Upper lobe of right lung (tissue), 1 donor: ENCODE results near the gene ETNPPL. TPM values are rescaled to one million over a fixed set of nuclear protein-coding genes. Genes with fewer than 3 reads are reported as not detected.

Experiments used
- ATAC-seq: fragments of 200-7000 bp; cut with Tn5 transposase; one replicate; pipeline ENCODE4 v1.9.1; 2020; ENCODE audit warnings: mild to moderate bottlenecking, moderate library complexity
- DNase-seq: peaks from one replicate; pipeline ENCODE4 v3.0.0-alpha.2; 2020
- H3K27ac ChIP-seq: fragments of 200-600 bp; one replicate; pipeline ENCODE4 v1.8.0; 2022
- H3K27me3 ChIP-seq: fragments of 200-600 bp; one replicate; pipeline ENCODE4 v1.8.0; 2022; ENCODE audit warnings: mild to moderate bottlenecking
- H3K36me3 ChIP-seq: fragments of 200-600 bp; one replicate; pipeline ENCODE4 v1.8.0; 2022
- H3K4me1 ChIP-seq: fragments of 200-600 bp; one replicate; pipeline ENCODE4 v1.8.0; 2022
- H3K4me3 ChIP-seq: fragments of 200-600 bp; one replicate; pipeline ENCODE4 v1.8.0; 2022; ENCODE audit warnings: mild to moderate bottlenecking
- H3K9me3 ChIP-seq: fragments of 200-600 bp; one replicate; pipeline ENCODE4 v1.8.0; 2022
- intact Hi-C: fragments of 100-400 bp; cut with DNase I; formaldehyde crosslinking; loops from one replicate; pipeline ENCODE4 v1.11.0; 2022
- total RNA-seq: library from RNA; stranded (reverse); fragmentation: NEBNext Ultra II Directional; extraction: Animal tissue kit (Norgen Biotek cat#: 25700); gene quantifications from one replicate; pipeline ENCODE4 v1.2.1, GENCODE V29; 2021
- TF ChIP-seq, protein P1 (sequence below): fragments of 200-600 bp; IDR thresholded peaks from one replicate; pipeline ENCODE4 v1.8.0; 2022; ENCODE audit warnings: antibody characterized with exemption
- donor health status: DM: no; HTN: yes; CAD: no; lungs with severe emphysema.

The ETNPPL gene
- total RNA-seq, 1 donor from 2014 or later = not detected

DNA sequence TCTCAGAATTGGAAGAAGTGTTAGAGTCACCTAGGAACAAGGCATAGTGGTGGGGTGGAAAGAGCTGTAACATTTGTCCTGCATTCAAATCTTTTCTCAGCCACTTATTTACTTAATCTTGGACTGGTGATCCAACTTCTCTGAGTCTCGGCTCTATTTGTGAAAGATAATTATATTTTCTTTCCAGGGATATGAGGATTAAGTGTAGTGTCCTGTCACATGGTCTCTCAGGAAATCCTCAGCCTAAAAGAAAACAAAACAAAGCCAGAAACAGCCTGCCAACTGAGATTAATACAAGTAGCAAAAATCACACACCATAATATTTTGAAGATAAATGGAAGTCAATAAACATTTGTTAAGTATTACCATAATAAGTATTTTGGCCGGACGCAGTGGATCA is 33.3 kb upstream of the ETNPPL start:
- DNase-seq (no peak), ATAC-seq (no peak)
- no peaks in the 10 kb centered on the region for H3K36me3 ChIP-seq
- H3K27ac ChIP-seq = no peak overlapping the region
- TF ChIP-seq, protein P1, sequence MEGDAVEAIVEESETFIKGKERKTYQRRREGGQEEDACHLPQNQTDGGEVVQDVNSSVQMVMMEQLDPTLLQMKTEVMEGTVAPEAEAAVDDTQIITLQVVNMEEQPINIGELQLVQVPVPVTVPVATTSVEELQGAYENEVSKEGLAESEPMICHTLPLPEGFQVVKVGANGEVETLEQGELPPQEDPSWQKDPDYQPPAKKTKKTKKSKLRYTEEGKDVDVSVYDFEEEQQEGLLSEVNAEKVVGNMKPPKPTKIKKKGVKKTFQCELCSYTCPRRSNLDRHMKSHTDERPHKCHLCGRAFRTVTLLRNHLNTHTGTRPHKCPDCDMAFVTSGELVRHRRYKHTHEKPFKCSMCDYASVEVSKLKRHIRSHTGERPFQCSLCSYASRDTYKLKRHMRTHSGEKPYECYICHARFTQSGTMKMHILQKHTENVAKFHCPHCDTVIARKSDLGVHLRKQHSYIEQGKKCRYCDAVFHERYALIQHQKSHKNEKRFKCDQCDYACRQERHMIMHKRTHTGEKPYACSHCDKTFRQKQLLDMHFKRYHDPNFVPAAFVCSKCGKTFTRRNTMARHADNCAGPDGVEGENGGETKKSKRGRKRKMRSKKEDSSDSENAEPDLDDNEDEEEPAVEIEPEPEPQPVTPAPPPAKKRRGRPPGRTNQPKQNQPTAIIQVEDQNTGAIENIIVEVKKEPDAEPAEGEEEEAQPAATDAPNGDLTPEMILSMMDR = no peak
- intact Hi-C loops = no loop called here
- H3K9me3 ChIP-seq = no peaks in the 10 kb centered on the region
- H3K27me3 ChIP-seq = no peaks in the 10 kb centered on the region
- no peaks in the 10 kb centered on the region for H3K4me1 ChIP-seq
- no peak overlapping the region for H3K4me3 ChIP-seq

DNA sequence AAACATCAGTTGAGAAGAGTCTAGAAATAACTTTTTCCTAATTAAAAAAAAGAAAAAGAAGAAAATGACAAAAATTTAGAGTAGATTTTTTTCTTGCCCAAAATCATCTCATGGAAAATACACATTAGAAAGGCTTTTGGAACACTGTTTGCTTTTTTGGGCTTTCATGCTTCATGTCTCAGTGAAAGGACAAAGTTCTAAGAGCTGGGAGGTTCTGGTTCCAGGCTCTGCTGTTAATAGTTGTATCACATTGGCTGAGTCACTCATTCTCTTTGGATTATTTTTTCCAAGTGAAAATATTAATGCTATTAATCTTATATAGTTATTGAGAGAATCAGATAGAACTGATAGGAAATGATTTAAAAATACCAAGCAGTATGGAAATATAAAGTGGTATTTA is 32.9 kb upstream of the ETNPPL start:
- no peak overlapping the region for H3K4me3 ChIP-seq
- no peaks in the 10 kb centered on the region for H3K4me1 ChIP-seq
- TF ChIP-seq, protein P1 = no peak
- DNase-seq = no peak
- ATAC-seq = no peak
- intact Hi-C loops = no loop called here
- no peak overlapping the region for H3K27ac ChIP-seq
- H3K9me3 ChIP-seq = no peaks in the 10 kb centered on the region
- no peaks in the 10 kb centered on the region for H3K36me3 ChIP-seq
- no peaks in the 10 kb centered on the region for H3K27me3 ChIP-seq

DNA sequence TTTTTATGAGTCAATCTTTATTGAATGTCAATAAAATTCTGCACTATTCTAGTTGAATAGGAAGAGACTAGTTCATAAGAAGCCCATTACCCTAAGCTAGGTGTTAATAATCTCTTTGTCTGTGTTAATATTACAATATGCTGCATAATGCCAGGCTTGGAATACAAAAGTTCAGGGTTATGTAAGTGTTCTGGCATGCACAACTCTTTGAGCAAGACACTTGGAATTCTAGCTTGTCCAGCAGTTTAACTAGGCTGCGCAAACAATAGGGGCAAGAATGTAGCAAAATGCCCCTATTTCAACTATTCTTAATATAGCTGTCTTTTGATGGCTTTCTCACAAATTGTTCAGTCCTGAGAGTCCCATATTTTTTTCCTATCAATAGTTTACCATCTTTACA is 31.3 kb upstream of the ETNPPL start:
- H3K27me3 ChIP-seq = no peaks in the 10 kb centered on the region
- DNase-seq (no peak), ATAC-seq (no peak)
- H3K4me3 ChIP-seq = no peak overlapping the region
- no peaks in the 10 kb centered on the region for H3K36me3 ChIP-seq
- TF ChIP-seq, protein P1 = no peak
- intact Hi-C loops = no loop called here
- H3K9me3 ChIP-seq = no peaks in the 10 kb centered on the region
- H3K4me1 ChIP-seq = no peaks in the 10 kb centered on the region
- no peak overlapping the region for H3K27ac ChIP-seq

DNA sequence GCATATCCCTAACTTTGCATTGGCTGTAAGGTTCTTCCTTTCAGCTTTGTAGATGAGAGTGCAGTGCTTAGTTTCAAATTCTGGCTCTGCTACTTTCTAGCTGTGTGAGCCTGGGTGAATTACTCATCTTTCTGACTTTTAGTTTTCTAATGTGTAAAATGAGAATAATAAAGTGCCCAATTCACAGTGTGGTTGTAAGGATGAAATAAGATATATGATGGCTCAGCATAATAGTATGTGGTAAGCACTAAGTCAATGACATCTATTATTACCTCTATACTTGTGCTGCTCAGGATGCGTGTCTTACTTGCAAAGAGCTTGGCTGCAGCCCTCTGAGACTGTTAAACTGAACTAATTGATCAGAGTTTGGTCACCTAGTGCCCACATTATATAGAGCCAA is 30.6 kb upstream of the ETNPPL start:
- Histone ChIP-seq H3K4me3 (no peak overlapping the region), H3K27me3 (no peaks in the 10 kb centered on the region), H3K4me1 (no peaks in the 10 kb centered on the region), H3K9me3 (no peaks in the 10 kb centered on the region), H3K36me3 (no peaks in the 10 kb centered on the region), H3K27ac (no peak overlapping the region)
- ATAC-seq (no peak), DNase-seq (no peak)
- TF ChIP-seq, protein P1 = no peak
- intact Hi-C loops = no loop called here

DNA sequence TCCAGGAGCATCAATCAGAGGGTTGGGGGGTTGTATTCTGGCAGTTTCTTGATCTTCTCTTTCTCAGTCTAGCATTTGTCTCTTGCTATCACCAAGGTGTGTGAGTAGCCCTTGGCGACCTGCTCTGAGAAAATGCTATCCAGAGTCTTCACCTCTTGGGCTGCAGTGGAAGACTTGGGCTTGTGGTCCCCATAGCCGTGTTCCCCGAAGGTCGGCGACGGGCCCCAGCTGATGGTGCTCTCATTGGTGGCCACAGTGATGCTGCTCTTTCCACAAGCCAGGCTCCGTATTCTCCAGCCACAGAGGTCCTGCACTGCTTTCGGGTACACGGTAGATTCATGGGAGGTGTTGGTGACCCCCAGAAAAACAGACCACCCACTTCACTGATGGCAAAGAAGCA is 25.9 kb upstream of the ETNPPL start:
- TF ChIP-seq, protein P1 = no peak
- H3K36me3 ChIP-seq = no peaks in the 10 kb centered on the region
- H3K27me3 ChIP-seq = no peaks in the 10 kb centered on the region
- no peaks in the 10 kb centered on the region for H3K9me3 ChIP-seq
- ATAC-seq = no peak
- H3K4me3 ChIP-seq = no peak overlapping the region
- intact Hi-C loops = no loop called here
- H3K27ac ChIP-seq = no peak overlapping the region
- DNase-seq = no peak
- H3K4me1 ChIP-seq = no peaks in the 10 kb centered on the region

DNA sequence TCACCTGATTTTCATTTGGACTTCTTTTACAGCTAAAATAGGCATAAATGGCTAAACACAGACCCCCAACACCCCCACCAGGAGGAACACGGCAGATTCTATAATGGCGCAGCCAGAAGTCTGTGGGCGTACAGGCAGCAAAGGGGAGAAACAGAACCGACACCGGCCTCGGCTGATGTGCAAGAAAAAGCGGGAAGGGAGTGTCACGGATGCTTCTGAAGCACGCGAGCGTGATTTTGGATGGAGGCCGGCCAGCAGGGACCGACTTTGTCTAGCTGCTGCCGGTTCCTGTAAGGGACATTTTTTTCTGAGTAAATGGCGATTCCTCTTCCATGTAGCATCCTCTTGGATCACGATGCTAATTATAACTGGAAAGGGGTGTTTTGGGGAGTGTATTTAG is 24.9 kb upstream of the ETNPPL start:
- ATAC-seq (no peak), DNase-seq (no peak)
- Histone ChIP-seq H3K4me3 (no peak overlapping the region), H3K27me3 (no peaks in the 10 kb centered on the region), H3K27ac (no peak overlapping the region), H3K4me1 (no peaks in the 10 kb centered on the region), H3K36me3 (no peaks in the 10 kb centered on the region), H3K9me3 (no peaks in the 10 kb centered on the region)
- intact Hi-C loops = no loop called here
- TF ChIP-seq, protein P1 = no peak
